Left colon (tissue), 2 donors: ENCODE measurements around the gene MKKS. TPM values are rescaled to one million over a fixed set of nuclear protein-coding genes. Genes with fewer than 3 reads are reported as not detected.

Experiments used
- ATAC-seq: fragments of 200-7000 bp; cut with Tn5 transposase; one replicate; pipeline ENCODE4 v1.9.1; 2020; ENCODE audit warnings: mild to moderate bottlenecking, moderate library complexity
- DNase-seq, 2 donors: peaks; one replicate each; pipeline ENCODE4 v3.0.0-alpha.2; 2020
- intact Hi-C, 2 donors: fragments of 100-400 bp; cut with DNase I in 1 of 2; cut with micrococcal nuclease in 1 of 2; formaldehyde crosslinking; loops; one replicate each; pipeline versions ENCODE4 v1.11.2 to v1.14.0; 2022; cut with DNase I, micrococcal nuclease
- long read RNA-seq: library from polyadenylated mRNA; unstranded; transcript quantifications from one replicate; pipeline ENCODE4 v2.0.0, GENCODE V29; 2021
- total RNA-seq, 2 donors: library from RNA; stranded (reverse); fragmentation: NEBNext Ultra II Directional; extraction: Animal tissue kit (Norgen Biotek cat#: 25700); gene quantifications; one replicate each; pipeline ENCODE4 v1.2.1, GENCODE V29; 2021
- donor health status: DM: no; HTN: no; CAD: no.
- donor health status: DM: yes; HTN: yes; CAD: no.

The MKKS gene
- 10 to 100 TPM; 26.4 to 26.7 TPM for total RNA-seq
- long read RNA-seq, full-length matches to known transcripts = 119 of 153 reads
- long read RNA-seq, partial matches to known transcripts = 26 of 153 reads
- long read RNA-seq, other reads (novel, unspliced or antisense) = 8 of 153 reads

DNA sequence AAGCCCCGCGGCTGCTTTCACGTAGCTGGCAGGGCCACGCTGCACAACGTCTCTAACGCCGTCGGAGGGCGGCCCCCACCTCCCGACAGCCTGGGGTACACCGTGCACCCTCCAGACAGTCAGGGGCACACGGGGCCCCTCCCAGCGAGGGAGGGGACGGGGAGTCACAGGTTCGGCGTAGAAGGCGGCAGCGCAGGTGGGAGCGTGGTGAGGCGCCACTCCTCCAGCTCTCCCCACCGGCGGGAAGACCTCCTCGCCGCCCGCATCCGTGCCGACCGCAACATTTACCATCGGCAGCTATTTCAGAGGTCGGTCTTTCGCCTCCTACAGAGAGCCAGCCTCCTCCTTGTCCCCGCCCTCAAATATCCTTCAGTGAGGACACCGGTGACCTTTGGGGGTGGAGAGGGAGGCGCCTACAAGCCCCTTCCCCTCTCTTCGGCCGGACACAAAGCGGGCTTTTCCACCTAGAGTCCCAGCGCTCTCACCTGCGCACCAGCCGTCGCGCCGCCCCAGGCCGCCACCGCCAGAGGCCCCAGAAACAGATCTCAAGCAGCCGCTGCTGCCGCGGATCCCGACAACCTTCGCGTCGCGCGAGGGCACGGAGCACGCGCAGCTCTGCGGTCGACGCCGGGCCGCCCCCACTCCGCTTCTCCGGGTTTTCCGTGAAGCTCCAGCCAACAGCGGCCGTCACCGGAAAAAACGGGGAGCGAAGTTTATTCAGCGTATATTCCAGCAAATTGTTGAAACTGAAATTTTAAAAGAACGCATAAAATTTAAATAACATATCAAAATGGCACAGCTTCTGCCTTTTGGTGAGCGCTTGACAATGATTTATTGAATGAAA is at the start of gene MKKS:
MKKS (minus strand) TSS at position 600 of the 844 bp plus-strand sequence. CDS start 20,708 bp downstream, outside the sequence.
- ATAC-seq = peak; percentile 72
- intact Hi-C loops = no loop called here
- DNase-seq = peak; percentile 90 to 94

GRCh38 chr20:10483691-10484090 is 49.7 kb upstream of the MKKS start:
- DNase-seq (no peak), ATAC-seq (no peak)
- intact Hi-C loops = no loop called here

- intact Hi-C loops = no loop called here
- DNase-seq (no peak), ATAC-seq (no peak)
Observed at GRCh38 chr20:10481676-10482075, 47.7 kb upstream of the MKKS start.

- intact Hi-C loops = loop anchor here in 1 of 2 donors (10.0 kb wide), 3 partner anchors 66 to 1066 kb away; no protein-coding TSS in a partner anchor
- DNase-seq (no peak), ATAC-seq (no peak)
Observed at GRCh38 chr20:10478930-10479329, 44.9 kb upstream of the MKKS start.

- ATAC-seq (no peak), DNase-seq (no peak)
- intact Hi-C loops = loop anchor here in 1 of 2 donors (10.0 kb wide), 3 partner anchors 67 to 1067 kb away; no protein-coding TSS in a partner anchor
Observed at GRCh38 chr20:10478205-10478604, 44.2 kb upstream of the MKKS start.

GRCh38 chr20:10476319-10476724 is 42.3 kb upstream of the MKKS start:
- intact Hi-C loops = loop anchor here in 1 of 2 donors (10.0 kb wide), 3 partner anchors 68 to 1068 kb away; no protein-coding TSS in a partner anchor
- DNase-seq (no peak), ATAC-seq (no peak)

DNA sequence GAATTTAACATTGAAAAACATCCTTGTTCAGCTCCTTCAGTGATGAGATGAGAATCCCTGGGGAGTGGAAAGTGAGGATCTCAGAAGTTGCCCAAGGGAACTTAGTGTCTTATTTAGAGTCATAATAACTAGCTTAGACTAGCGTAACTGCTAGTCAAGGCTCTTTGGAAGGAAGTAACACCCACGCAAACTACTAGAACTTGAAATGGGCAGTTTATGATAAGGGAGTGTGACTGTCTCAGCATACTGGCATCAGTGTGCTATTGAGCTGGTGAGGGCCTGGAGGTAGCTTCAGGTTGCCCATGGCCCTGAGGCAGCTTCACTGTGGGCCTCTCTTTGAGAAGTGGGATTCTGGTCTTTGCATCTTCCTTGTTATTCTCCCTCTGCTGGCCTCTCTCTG is 41.2 kb upstream of the MKKS start:
- ATAC-seq = no peak
- DNase-seq = no peak
- intact Hi-C loops = loop anchor here in 1 of 2 donors (10.0 kb wide), 3 partner anchors 70 to 1070 kb away; no protein-coding TSS in a partner anchor

GRCh38 chr20:10474606-10475184 is 40.7 kb upstream of the MKKS start:
- intact Hi-C loops = loop anchor here in 1 of 2 donors (10.0 kb wide), 3 partner anchors 70 to 1070 kb away; no protein-coding TSS in a partner anchor
- DNase-seq = peak in 1 of 2 donors; percentile 14
- ATAC-seq = no peak

GRCh38 chr20:10472871-10473270 is 38.8 kb upstream of the MKKS start:
- DNase-seq = no peak
- no peak for ATAC-seq
- intact Hi-C loops = loop anchor here in 1 of 2 donors (10.0 kb wide), 3 partner anchors 72 to 1072 kb away; no protein-coding TSS in a partner anchor

DNA sequence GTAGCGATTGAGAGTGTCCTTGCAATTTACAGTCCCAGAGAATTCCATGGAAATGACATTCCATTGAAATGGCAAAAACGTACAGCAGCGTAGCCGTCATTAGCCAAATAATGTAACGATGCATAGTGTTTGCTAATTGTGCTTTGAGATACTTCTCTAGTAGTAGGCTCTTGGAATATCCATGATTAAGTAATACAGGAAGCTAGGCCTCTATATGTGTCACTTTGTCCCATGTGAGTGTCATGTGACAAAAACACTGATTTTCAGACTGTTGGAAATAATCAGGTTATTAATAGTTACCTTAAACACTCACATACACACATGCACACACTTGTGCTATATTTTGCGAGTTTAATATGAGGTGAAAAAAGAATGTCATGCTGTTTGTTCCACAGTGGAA is 36.3 kb upstream of the MKKS start:
- intact Hi-C loops = loop anchor here in 1 of 2 donors (10.0 kb wide), 3 partner anchors 75 to 1075 kb away; no protein-coding TSS in a partner anchor
- DNase-seq = no peak
- ATAC-seq = no peak

- intact Hi-C loops = loop anchor here in 1 of 2 donors (5.0 kb wide), 1 partner anchor 203 kb away; the partner anchor contains the start of gene JAG1
- DNase-seq (peak; percentile 50 to 56), ATAC-seq (peak; percentile 92)
Observed at GRCh38 chr20:10469599-10469998, 35.6 kb upstream of the MKKS start.

DNA sequence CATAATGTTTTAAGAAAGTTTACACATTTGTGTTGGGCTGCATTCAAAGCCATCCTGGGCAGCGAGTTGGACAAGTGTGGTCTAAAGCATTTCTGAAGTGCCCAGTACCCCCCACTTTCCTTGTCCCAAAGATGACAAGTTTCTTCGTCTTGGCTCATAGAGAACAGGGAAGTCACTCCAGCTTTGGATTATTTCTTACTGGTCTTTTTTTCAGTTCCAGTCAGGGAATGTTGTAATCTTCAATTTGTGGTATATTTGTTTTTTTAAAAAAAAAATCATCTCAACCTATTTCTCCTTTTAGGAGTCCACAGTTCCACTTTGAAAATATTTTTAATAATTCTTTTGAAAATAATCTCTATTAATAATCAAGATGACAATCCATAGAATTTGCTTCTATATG is 35.0 kb upstream of the MKKS start:
- ATAC-seq = no peak
- DNase-seq = no peak
- intact Hi-C loops = loop anchor here in 1 of 2 donors (5.0 kb wide), 1 partner anchor 203 kb away; the partner anchor contains the start of gene JAG1

GRCh38 chr20:10468340-10468845 is 34.4 kb upstream of the MKKS start:
- DNase-seq = no peak
- peak; percentile 31 for ATAC-seq
- intact Hi-C loops = loop anchor here in 1 of 2 donors (5.0 kb wide), 1 partner anchor 204 kb away; the partner anchor contains the start of gene JAG1

DNA sequence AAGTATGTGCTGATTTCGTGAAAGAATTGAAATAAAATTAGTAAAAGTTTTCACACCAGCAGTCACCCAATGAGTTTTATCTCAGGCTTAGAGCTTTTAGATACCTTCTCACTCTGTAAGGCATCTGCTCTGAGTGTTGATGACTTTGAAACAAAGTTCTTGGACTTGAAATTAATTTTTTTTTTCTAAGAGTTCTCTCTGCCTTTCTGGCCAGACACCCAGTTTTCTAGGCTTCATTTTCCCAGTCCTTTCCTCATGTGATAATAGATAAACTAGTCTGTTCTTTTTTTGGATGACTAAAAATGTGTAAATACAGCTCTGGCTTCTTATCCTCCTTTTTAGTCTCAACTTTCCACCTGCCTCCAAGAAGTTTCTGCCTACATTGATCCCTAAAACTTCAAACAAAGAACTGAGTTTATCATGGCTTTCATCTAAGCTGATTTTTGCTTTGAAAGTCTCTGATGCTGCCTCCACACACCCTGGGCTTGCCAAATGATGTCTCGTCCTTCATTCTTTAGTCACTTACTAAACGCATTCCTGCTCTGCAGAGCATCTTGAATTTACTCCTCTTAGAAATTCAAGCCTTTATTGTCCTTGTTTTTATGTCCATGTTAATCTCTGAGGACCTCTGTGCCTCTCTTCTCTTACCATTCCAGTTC is 33.8 kb upstream of the MKKS start:
- intact Hi-C loops = loop anchor here in 1 of 2 donors (5.0 kb wide), 1 partner anchor 204 kb away; the partner anchor contains the start of gene JAG1

GRCh38 chr20:10466855-10467254 is 32.8 kb upstream of the MKKS start:
- DNase-seq (no peak), ATAC-seq (no peak)
- intact Hi-C loops = loop anchor here in 1 of 2 donors (5.0 kb wide), 1 partner anchor 205 kb away; the partner anchor contains the start of gene JAG1

More for the DNA sequence above, 33.8 kb upstream of the MKKS start:
- DNase-seq (no peak), ATAC-seq (no peak)

GRCh38 chr20:10466325-10466724 is 32.3 kb upstream of the MKKS start:
- ATAC-seq (no peak), DNase-seq (no peak)
- intact Hi-C loops = loop anchor here in 1 of 2 donors (5.0 kb wide), 1 partner anchor 206 kb away; the partner anchor contains the start of gene JAG1

DNA sequence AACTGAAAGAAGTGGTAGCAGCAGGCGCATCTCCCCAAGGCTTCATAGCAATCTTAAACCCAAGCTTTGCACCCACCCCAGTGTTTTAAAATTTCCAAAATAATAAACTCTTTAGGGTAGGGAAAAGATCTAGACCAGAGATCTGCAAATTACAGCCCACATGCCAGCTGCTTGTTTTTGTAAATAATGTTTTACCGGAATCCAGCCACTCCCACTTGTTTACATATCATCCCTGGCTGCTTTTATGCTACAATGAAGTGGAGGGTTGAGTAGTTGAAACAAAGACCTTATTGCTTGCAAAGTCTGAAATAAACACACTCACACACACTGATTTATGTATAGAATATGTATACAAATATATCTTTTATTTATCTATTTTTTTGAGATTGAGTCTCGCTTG is 31.1 kb upstream of the MKKS start:
- DNase-seq (no peak), ATAC-seq (no peak)
- intact Hi-C loops = loop anchor here in 1 of 2 donors (5.0 kb wide), 1 partner anchor 207 kb away; the partner anchor contains the start of gene JAG1

- DNase-seq = no peak
- intact Hi-C loops = no loop called here
- ATAC-seq = no peak
Observed at GRCh38 chr20:10463622-10464021, 29.6 kb upstream of the MKKS start.
